ENCODE data around the gene MEIKIN. TPM values are rescaled to one million over a fixed set of nuclear protein-coding genes. Genes with fewer than 3 reads are reported as not detected.
"Not testable (repeated sequence)": the region's sequence is repeated elsewhere in the genome, so short reads cannot be mapped to it uniquely, and the experiment has no call there.

Gene MEIKIN
- total and polyA plus RNA-seq, 7 donors, result 0.77 TPM; not detected in 6

DNA sequence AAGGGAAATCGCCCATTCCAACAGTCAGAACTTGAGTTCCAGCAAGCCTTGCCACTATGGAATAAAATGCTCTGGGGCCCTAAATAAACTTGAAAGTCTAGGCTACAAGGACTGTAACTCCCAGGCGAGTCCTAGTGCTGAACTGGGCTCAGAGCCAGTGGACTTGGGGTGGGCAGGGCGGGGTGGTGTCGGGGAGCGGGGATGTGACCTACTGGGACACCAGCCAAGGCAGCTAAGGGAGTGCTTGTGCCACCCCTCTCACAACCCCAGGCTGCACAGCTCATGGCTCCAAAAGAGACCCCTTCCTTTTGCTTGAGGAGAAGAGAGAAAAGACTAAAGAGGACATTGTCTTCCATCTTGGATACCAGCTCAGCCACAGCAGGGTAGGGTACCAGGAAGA, 61.5 kb downstream of the MEIKIN start:
- Histone ChIP-seq H3K27ac (no peak overlapping the region), H3K4me1 (no peaks in the 10 kb centered on the region), H3K27me3 (ENCODE audit: insufficient read depth in 3 of 3, low read length in 2 of 3) (no peaks in the 10 kb centered on the region), H3K4me3 (no peak overlapping the region), H3K9me3 (no peaks in the 10 kb centered on the region), H3K36me3 (ENCODE audit: insufficient read depth in 1 of 2, low read depth in 1 of 2) (no peaks in the 10 kb centered on the region)
- 52 to 57% (median 53%) methylated on average over 5 of the region's 5 CpGs for WGBS, 3 donors
- DNase-seq (no peak), ATAC-seq (no peak)
- TF ChIP-seq, protein P1, sequence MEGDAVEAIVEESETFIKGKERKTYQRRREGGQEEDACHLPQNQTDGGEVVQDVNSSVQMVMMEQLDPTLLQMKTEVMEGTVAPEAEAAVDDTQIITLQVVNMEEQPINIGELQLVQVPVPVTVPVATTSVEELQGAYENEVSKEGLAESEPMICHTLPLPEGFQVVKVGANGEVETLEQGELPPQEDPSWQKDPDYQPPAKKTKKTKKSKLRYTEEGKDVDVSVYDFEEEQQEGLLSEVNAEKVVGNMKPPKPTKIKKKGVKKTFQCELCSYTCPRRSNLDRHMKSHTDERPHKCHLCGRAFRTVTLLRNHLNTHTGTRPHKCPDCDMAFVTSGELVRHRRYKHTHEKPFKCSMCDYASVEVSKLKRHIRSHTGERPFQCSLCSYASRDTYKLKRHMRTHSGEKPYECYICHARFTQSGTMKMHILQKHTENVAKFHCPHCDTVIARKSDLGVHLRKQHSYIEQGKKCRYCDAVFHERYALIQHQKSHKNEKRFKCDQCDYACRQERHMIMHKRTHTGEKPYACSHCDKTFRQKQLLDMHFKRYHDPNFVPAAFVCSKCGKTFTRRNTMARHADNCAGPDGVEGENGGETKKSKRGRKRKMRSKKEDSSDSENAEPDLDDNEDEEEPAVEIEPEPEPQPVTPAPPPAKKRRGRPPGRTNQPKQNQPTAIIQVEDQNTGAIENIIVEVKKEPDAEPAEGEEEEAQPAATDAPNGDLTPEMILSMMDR (IDR thresholded peaks at IDR 0.05), result no peak
- intact Hi-C loops (cut with DNase I), result no loop called here

DNA sequence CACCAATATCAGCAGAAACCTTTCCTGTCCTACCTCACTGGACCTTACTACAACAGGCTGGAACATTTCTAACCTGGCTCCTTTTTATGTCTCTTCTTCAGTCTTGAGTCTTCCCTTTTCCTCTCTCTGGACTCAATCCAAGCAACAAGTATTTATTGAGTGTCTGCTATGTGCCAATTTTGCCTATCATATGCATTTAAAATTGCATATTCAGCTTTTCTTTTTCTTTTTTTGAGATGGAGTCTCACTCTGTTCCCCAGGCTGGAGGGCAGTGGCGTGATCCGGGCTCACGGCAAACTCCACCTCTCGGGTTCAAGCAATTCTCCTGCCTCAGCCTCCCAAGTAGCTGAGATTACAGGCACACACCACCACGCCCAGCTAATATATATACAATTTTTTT, 65.8 kb downstream of the MEIKIN start:
- H3K9me3 ChIP-seq, result no peaks in the 10 kb centered on the region
- H3K4me3 ChIP-seq, result no peak overlapping the region
- TF ChIP-seq, protein P1 (IDR thresholded peaks at IDR 0.05), result no peak
- H3K4me1 ChIP-seq, result no peaks in the 10 kb centered on the region
- no peaks in the 10 kb centered on the region for H3K36me3 ChIP-seq (ENCODE audit: insufficient read depth in 1 of 2, low read depth in 1 of 2)
- H3K27me3 ChIP-seq (ENCODE audit: insufficient read depth in 3 of 3, low read length in 2 of 3), result no peaks in the 10 kb centered on the region
- no peak overlapping the region for H3K27ac ChIP-seq
- DNase-seq (no peak), ATAC-seq (no peak)
- intact Hi-C loops (cut with DNase I), result no loop called here
- 88 to 93% (median 91%) methylated on average over 5 of the region's 5 CpGs for WGBS, 3 donors

DNA sequence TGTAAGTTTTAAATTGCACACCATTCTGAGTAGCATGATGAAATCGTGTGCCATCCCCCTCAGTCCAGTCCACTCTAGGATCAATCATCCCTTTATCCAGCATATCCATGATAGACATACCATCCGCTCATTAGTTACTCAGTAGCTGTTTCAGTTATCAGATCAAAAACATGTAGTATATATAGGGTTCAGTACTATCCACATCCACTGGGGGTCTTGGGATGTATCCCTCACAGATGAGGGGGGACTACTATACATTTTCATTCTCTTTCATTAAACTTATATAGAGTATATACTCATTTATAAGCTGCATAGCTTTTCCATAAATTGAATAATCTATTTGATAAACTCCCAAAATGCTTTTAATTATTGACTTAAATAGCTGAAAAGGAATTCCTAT, 67.6 kb downstream of the MEIKIN start:
- ATAC-seq (no peak), DNase-seq (no peak)
- Histone ChIP-seq H3K27me3 (ENCODE audit: insufficient read depth in 3 of 3, low read length in 2 of 3) (no peaks in the 10 kb centered on the region), H3K27ac (no peak overlapping the region), H3K4me1 (no peaks in the 10 kb centered on the region), H3K36me3 (ENCODE audit: insufficient read depth in 1 of 2, low read depth in 1 of 2) (no peaks in the 10 kb centered on the region), H3K9me3 (no peaks in the 10 kb centered on the region), H3K4me3 (no peak overlapping the region)
- WGBS, 3 donors, result 87 to 93% (median 90%) methylated on average over 2 of the region's 2 CpGs
- intact Hi-C loops (cut with DNase I), result no loop called here
- TF ChIP-seq, protein P1 (IDR thresholded peaks at IDR 0.05), result no peak

DNA sequence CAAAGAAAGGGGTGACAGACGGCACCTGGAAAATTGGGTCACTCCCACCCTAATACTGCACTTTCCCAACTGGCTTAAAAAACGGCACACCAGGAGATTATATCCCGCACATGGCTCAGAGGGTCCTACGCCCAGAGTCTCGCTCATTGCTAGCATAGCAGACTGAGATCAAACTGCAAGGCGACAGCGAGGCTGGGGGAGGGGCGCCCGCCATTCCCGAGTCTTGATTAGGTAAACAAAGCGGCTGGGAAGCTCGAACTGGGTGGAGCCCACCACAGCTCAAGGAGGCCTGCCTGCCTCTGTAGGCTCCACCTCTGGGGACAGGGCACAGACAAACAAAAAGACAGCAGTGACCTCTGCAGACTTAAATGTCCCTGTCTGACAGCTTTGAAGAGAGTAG, 74.2 kb downstream of the MEIKIN start:
- WGBS, 3 donors, result 87 to 94% (median 94%) methylated on average over 11 to 12 of the region's 12 CpGs
- DNase-seq; H3K27me3 ChIP-seq (ENCODE audit: insufficient read depth in 3 of 3, low read length in 2 of 3); H3K36me3 ChIP-seq (ENCODE audit: insufficient read depth in 1 of 2, low read depth in 1 of 2); H3K4me3 ChIP-seq; H3K27ac ChIP-seq; intact Hi-C loops (cut with DNase I); ATAC-seq; H3K9me3 ChIP-seq; H3K4me1 ChIP-seq: not testable (repeated sequence)

DNA sequence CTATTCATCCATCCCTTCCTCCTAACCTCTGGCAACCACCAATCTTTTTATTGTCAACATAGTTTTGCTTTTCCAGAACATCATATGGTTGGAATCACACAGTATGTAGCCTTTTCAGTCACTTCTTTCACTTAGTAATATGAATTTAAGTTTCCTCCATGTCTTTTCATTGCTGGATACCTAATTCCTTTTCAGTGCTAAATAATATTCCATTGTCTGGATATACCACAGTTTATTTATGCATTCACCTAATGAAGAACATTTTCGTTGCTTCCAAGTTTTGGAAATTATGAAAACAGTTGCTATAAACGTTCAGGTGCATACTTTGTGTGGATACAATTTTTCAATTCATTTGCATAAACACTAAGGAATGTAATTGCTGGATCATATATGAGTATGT, 77.9 kb downstream of the MEIKIN start:
- ATAC-seq, result no peak
- WGBS, 3 donors, result 28 to 34% (median 31%) methylated on average over 2 of the region's 2 CpGs
- Histone ChIP-seq H3K9me3 (peaks cover 14% of the 10 kb centered on the region), H3K36me3 (ENCODE audit: insufficient read depth in 1 of 2, low read depth in 1 of 2) (no peaks in the 10 kb centered on the region), H3K4me1 (no peaks in the 10 kb centered on the region), H3K27me3 (ENCODE audit: insufficient read depth in 3 of 3, low read length in 2 of 3) (no peaks in the 10 kb centered on the region), H3K27ac (no peak overlapping the region), H3K4me3 (no peak overlapping the region)
- TF ChIP-seq, protein P1 (IDR thresholded peaks at IDR 0.05), result no peak
- intact Hi-C loops (cut with DNase I), result no loop called here
- no peak for DNase-seq
